Renal pelvis (tissue), 4 donors: ENCODE results near the gene MYOC. TPM values are rescaled to one million over a fixed set of nuclear protein-coding genes. Genes with fewer than 3 reads are reported as not detected.
"Not testable (repeated sequence)": the region's sequence is repeated elsewhere in the genome, so short reads cannot be mapped to it uniquely, and the experiment has no call there.

Source experiments
- DNase-seq: peaks from one replicate; pipeline ENCODE4 v3.0.0-alpha.2; 2013
- polyA plus RNA-seq, 3 donors: library from polyadenylated mRNA; unstranded; fragments of 120-200 nt; gene quantifications; one replicate each; pipeline ENCODE4 v1.2.1, GENCODE V29; 2013; ENCODE audit not compliant: insufficient read length in 3 of 3

MYOC gene
- polyA plus RNA-seq, 3 donors, result 0.16 to 0.28 (median 0.18) TPM

GRCh38 chr1:171653796-171654195, 1.3 kb upstream of the MYOC start:
- DNase-seq, result no peak

- DNase-seq, result no peak
These were observed 6.3 kb downstream of the MYOC start for GRCh38 chr1:171646249-171646560.

- no peak for DNase-seq
These were observed 6.8 kb downstream of the MYOC start for GRCh38 chr1:171645553-171646248.

- peak; percentile 88 for DNase-seq
These were observed 7.5 kb downstream of the MYOC start for GRCh38 chr1:171644805-171645483.

GRCh38 chr1:171643156-171643555, 9.3 kb downstream of the MYOC start:
- DNase-seq, result no peak

- DNase-seq, result no peak
These were observed 10.3 kb downstream of the MYOC start for GRCh38 chr1:171642197-171642596.

GRCh38 chr1:171641076-171641864, 11.2 kb downstream of the MYOC start:
- DNase-seq, result no peak

- DNase-seq, result no peak
These were observed 12.3 kb downstream of the MYOC start for GRCh38 chr1:171640225-171640624.

- no peak for DNase-seq
These were observed 14.4 kb downstream of the MYOC start for GRCh38 chr1:171637928-171638576.

GRCh38 chr1:171636141-171636540, 16.3 kb downstream of the MYOC start:
- no peak for DNase-seq

GRCh38 chr1:171635661-171636060, 16.8 kb downstream of the MYOC start:
- DNase-seq, result no peak

- no peak for DNase-seq
These were observed 24.3 kb downstream of the MYOC start for GRCh38 chr1:171628225-171628624.

GRCh38 chr1:171627020-171627419, 25.5 kb downstream of the MYOC start:
- DNase-seq, result no peak

- DNase-seq, result no peak
These were observed 27.3 kb downstream of the MYOC start for GRCh38 chr1:171625225-171625624.

GRCh38 chr1:171623651-171624331, 28.7 kb downstream of the MYOC start:
- DNase-seq, result no peak

GRCh38 chr1:171622152-171622462, 30.4 kb downstream of the MYOC start, which contains the start of gene MYOCOS:
MYOCOS (plus strand) TSS chr1:171622243; CDS start chr1:171623884, 1,641 bp downstream.
- DNase-seq, result no peak

- no peak for DNase-seq
These were observed 35.9 kb downstream of the MYOC start for GRCh38 chr1:171616586-171616985.

- DNase-seq, result not testable (repeated sequence)
These were observed 37.2 kb downstream of the MYOC start for GRCh38 chr1:171615122-171615906.

- DNase-seq, result no peak
These were observed 39.2 kb downstream of the MYOC start for GRCh38 chr1:171613282-171613681.

GRCh38 chr1:171611306-171611705, 41.2 kb downstream of the MYOC start:
- DNase-seq, result no peak

- DNase-seq, result no peak
These were observed 42.1 kb downstream of the MYOC start for GRCh38 chr1:171610385-171610784.
